GM19467 (cell line): ENCODE measurements around the gene IFNA4.
"Not testable (repeated sequence)": the region's sequence is repeated elsewhere in the genome, so short reads cannot be mapped to it uniquely, and the experiment has no call there.

Source experiments
- ATAC-seq: cut with Tn5 transposase; IDR thresholded peaks from one replicate; pipeline ENCODE4 v1.9.1; 2021; ENCODE audit warnings: mild to moderate bottlenecking, moderate library complexity; ENCODE audit not compliant: unreplicated experiment

The IFNA4 gene

GRCh38 chr9:21187487-21187886, at the start of gene IFNA4:
Gene IFNA4, minus strand, starts transcription at chr9:21187587. Its CDS starts 56 bp downstream, at chr9:21187531.
- not testable (repeated sequence) for ATAC-seq

GRCh38 chr9:21236360-21236714, 49.0 kb upstream of the IFNA4 start:
- ATAC-seq = peak; percentile 6

GRCh38 chr9:21235468-21236359, 48.3 kb upstream of the IFNA4 start:
- peak; percentile 85 for ATAC-seq

GRCh38 chr9:21234153-21234687, 46.8 kb upstream of the IFNA4 start:
- ATAC-seq = no peak

- no peak for ATAC-seq
Observed at GRCh38 chr9:21233258-21233657, 45.9 kb upstream of the IFNA4 start.

- ATAC-seq = no peak
Observed at GRCh38 chr9:21228122-21228521, 40.7 kb upstream of the IFNA4 start, which contains the start of gene IFNA17. Gene IFNA17, minus strand, starts transcription at chr9:21228222. Its CDS starts 49 bp downstream, at chr9:21228173.

- not testable (repeated sequence) for ATAC-seq
Observed at GRCh38 chr9:21217211-21217610, 29.8 kb upstream of the IFNA4 start, which contains the start of gene IFNA16. Gene IFNA16, minus strand, starts transcription at chr9:21217311. Its CDS starts 6 bp downstream, at chr9:21217305.

- peak; percentile 52 for ATAC-seq
Observed at GRCh38 chr9:21213411-21214326, 26.3 kb upstream of the IFNA4 start.

- ATAC-seq = not testable (repeated sequence)
Observed at GRCh38 chr9:21212160-21212559, 24.8 kb upstream of the IFNA4 start.

- not testable (repeated sequence) for ATAC-seq
Observed at GRCh38 chr9:21210782-21211181, 23.4 kb upstream of the IFNA4 start.

GRCh38 chr9:21210311-21210710, 22.9 kb upstream of the IFNA4 start:
- no peak for ATAC-seq

- ATAC-seq = not testable (repeated sequence)
Observed at GRCh38 chr9:21207043-21207442, 19.7 kb upstream of the IFNA4 start, which contains the start of gene IFNA10. Gene IFNA10, minus strand, starts transcription at chr9:21207143. Its CDS starts 46 bp downstream, at chr9:21207097.

- no peak for ATAC-seq
Observed at GRCh38 chr9:21205204-21205603, 17.8 kb upstream of the IFNA4 start.

- ATAC-seq = not testable (repeated sequence)
Observed at GRCh38 chr9:21202105-21202504, 14.7 kb upstream of the IFNA4 start, which contains the start of gene IFNA7. Gene IFNA7, minus strand, starts transcription at chr9:21202205. Its CDS starts 40 bp downstream, at chr9:21202165.

- peak; percentile 93 for ATAC-seq
Observed at GRCh38 chr9:21194867-21195776, 7.7 kb upstream of the IFNA4 start.

GRCh38 chr9:21182810-21183736, 4.3 kb downstream of the IFNA4 start:
- peak; percentile 92 for ATAC-seq

- ATAC-seq = no peak
Observed at GRCh38 chr9:21174671-21175070, 12.7 kb downstream of the IFNA4 start.

- ATAC-seq = no peak
Observed at GRCh38 chr9:21172156-21172555, 15.2 kb downstream of the IFNA4 start.

- no peak for ATAC-seq
Observed at GRCh38 chr9:21171351-21171750, 16.0 kb downstream of the IFNA4 start.
